ENCODE data around the gene TSPAN18.

DNA sequence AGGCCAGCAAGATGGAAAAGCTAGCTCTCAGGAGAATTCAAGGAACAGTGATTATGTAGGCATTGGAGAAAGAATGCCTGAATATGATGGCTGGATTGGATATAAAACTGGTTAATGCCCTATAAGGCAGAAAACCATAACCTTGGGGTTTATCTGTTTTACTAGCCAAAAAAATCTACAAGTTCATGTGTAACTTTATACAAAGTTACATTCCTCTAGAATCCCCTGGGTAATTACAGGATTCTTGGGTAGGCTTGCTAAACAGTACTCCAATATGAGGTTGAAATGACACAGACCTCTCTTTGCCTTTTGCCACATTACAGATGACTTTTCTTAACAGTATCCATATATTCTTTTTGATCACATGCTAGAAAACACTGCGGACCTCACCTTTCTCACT, 26.0 kb downstream of the TSPAN18 start:
- TF ChIP-seq POLR2A (IDR thresholded peaks at IDR 0.05) = no peak
- TF ChIP-seq, protein P1, sequence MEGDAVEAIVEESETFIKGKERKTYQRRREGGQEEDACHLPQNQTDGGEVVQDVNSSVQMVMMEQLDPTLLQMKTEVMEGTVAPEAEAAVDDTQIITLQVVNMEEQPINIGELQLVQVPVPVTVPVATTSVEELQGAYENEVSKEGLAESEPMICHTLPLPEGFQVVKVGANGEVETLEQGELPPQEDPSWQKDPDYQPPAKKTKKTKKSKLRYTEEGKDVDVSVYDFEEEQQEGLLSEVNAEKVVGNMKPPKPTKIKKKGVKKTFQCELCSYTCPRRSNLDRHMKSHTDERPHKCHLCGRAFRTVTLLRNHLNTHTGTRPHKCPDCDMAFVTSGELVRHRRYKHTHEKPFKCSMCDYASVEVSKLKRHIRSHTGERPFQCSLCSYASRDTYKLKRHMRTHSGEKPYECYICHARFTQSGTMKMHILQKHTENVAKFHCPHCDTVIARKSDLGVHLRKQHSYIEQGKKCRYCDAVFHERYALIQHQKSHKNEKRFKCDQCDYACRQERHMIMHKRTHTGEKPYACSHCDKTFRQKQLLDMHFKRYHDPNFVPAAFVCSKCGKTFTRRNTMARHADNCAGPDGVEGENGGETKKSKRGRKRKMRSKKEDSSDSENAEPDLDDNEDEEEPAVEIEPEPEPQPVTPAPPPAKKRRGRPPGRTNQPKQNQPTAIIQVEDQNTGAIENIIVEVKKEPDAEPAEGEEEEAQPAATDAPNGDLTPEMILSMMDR (IDR thresholded peaks at IDR 0.05) = no peak
